Prostate gland (tissue), 2 donors: ENCODE measurements around the gene RANGAP1. TPM values are rescaled to one million over a fixed set of nuclear protein-coding genes. Genes with fewer than 3 reads are reported as not detected.
"Not testable (repeated sequence)": the region's sequence is repeated elsewhere in the genome, so short reads cannot be mapped to it uniquely, and the experiment has no call there.

Experiments used
- DNase-seq: peaks from one replicate; pipeline ENCODE4 v3.0.0-alpha.2; 2019; ENCODE audit warnings: low spot score
- H3K27ac ChIP-seq, 2 donors: fragments of 200-600 bp; sonication (generic); 2 replicates each; pipeline ENCODE4 v1.5.1; 2017 to 2019
- H3K27me3 ChIP-seq: fragments of 200-600 bp; sonication (generic); replicated peaks from 2 replicates; pipeline ENCODE4 v1.5.1; 2019; ENCODE audit not compliant: insufficient read depth
- H3K36me3 ChIP-seq, 2 donors: fragments of 200-600 bp; sonication (generic); 1 replicate in 1 of 2; 2 replicates in 1 of 2; pipeline versions ENCODE4 v1.5.1 to v1.8.1; 2017 to 2019
- H3K4me1 ChIP-seq: fragments of 200-600 bp; sonication (generic); replicated peaks from 2 replicates; pipeline ENCODE4 v1.5.1; 2019
- H3K4me3 ChIP-seq, 2 donors: fragments of 200-600 bp; sonication (generic); 2 replicates each; pipeline ENCODE4 v1.5.1; 2017 to 2019
- H3K9me3 ChIP-seq: fragments of 200-600 bp; sonication (generic); 2 replicates; pipeline ENCODE4 v1.5.1; 2017
- POLR2A ChIP-seq: fragments of 450-650 bp; IDR thresholded peaks from one replicate; pipeline ENCODE4 v1.6.1; 2016; ENCODE audit warnings: antibody characterized with exemption, mild to moderate bottlenecking
- POLR2AphosphoS5 ChIP-seq: sonication (generic); formaldehyde crosslinking; IDR thresholded peaks from one replicate; pipeline ENCODE4 v1.6.1; 2017; ENCODE audit warnings: antibody characterized with exemption
- WGBS: methylation state at CpG from one replicate; pipeline ENCODE4 v1.1.5; 2018; 5-methylcytosine and 5-hydroxymethylcytosine counted together
- intact Hi-C: fragments of 100-400 bp; cut with DNase I; formaldehyde crosslinking; loops from one replicate; pipeline ENCODE4 v1.14.2; 2022
- total RNA-seq, 2 donors: library from RNA; depleted of rRNA; stranded (reverse); fragments of >200 nt; gene quantifications; one replicate each; pipeline ENCODE4 v1.1.0, GENCODE V29; 2016
- TF ChIP-seq, protein P1 (sequence below), 4 experiments: fragments of 200-600 bp in 2 of 4; fragments of 450-650 bp in 2 of 4; sonication (generic) in 2 of 4; IDR thresholded peaks; 1 replicate in 3 of 4; 2 replicates in 1 of 4; pipeline ENCODE4 v1.5.1; 2016 to 2019; ENCODE audit warnings: antibody characterized with exemption in 4 of 4, mild to moderate bottlenecking in 2 of 4, moderate library complexity in 2 of 4

RANGAP1 gene
- total RNA-seq, 2 donors from 2014 or later = 47.8 to 127 TPM

DNA sequence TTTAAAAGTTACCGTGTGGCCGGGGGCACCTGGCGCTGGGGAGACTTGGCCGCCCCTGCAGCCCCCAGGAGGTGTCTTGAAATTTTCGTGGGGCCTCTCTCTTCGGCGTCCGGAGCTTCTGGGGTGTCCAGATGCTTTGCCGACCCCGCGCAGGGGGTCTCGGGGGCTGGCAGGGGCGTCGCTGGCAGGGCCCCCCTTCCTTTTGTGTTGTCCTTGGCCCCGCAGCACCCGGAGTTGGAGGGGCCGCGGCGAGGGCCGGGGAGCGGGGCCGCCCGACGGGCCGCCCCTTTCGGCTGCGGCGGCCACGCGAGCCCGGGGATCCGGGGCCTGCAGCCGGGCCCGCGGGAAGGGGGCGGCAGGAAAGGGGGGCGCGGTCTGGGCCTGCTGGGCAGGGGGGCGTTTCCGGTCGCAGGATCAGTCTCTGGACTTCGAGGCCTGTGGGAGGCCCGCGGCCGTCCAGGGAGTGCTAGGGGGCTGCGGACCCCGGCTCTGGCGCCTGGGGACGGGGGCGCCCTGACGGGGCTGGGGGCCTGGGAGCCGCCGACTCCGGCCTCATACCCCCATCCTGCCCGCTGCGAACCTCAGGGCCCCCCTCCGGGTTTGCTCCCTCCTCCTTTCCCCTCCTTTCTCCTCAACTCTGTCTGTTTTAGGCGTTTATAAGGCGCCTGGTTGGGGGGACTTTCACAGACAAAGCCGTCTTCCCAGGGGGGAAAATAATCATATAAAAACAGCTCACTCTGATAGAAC lies 16.2 kb upstream of the RANGAP1 start:
- intact Hi-C loops = loop anchor here (5.0 to 10.0 kb wide), 2 partner anchors 65 to 223 kb away; no protein-coding TSS in a partner anchor
- Histone ChIP-seq H3K9me3 (no peaks in the 10 kb centered on the region), H3K27me3 (no peaks in the 10 kb centered on the region), H3K36me3 (no peaks in the 10 kb centered on the region), H3K4me3 (peak overlapping the region; percentile 89 to 95), H3K4me1 (peaks cover 5% of the 10 kb centered on the region), H3K27ac (peak overlapping the region; percentile 63 to 90)
- WGBS = under 1% methylated on average over 28 of the region's 60 CpGs
- TF ChIP-seq POLR2AphosphoS5 (no peak), POLR2A (no peak)
- TF ChIP-seq, protein P1, sequence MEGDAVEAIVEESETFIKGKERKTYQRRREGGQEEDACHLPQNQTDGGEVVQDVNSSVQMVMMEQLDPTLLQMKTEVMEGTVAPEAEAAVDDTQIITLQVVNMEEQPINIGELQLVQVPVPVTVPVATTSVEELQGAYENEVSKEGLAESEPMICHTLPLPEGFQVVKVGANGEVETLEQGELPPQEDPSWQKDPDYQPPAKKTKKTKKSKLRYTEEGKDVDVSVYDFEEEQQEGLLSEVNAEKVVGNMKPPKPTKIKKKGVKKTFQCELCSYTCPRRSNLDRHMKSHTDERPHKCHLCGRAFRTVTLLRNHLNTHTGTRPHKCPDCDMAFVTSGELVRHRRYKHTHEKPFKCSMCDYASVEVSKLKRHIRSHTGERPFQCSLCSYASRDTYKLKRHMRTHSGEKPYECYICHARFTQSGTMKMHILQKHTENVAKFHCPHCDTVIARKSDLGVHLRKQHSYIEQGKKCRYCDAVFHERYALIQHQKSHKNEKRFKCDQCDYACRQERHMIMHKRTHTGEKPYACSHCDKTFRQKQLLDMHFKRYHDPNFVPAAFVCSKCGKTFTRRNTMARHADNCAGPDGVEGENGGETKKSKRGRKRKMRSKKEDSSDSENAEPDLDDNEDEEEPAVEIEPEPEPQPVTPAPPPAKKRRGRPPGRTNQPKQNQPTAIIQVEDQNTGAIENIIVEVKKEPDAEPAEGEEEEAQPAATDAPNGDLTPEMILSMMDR (IDR thresholded peaks at IDR 0.05) = no peak
- DNase-seq = no peak

DNA sequence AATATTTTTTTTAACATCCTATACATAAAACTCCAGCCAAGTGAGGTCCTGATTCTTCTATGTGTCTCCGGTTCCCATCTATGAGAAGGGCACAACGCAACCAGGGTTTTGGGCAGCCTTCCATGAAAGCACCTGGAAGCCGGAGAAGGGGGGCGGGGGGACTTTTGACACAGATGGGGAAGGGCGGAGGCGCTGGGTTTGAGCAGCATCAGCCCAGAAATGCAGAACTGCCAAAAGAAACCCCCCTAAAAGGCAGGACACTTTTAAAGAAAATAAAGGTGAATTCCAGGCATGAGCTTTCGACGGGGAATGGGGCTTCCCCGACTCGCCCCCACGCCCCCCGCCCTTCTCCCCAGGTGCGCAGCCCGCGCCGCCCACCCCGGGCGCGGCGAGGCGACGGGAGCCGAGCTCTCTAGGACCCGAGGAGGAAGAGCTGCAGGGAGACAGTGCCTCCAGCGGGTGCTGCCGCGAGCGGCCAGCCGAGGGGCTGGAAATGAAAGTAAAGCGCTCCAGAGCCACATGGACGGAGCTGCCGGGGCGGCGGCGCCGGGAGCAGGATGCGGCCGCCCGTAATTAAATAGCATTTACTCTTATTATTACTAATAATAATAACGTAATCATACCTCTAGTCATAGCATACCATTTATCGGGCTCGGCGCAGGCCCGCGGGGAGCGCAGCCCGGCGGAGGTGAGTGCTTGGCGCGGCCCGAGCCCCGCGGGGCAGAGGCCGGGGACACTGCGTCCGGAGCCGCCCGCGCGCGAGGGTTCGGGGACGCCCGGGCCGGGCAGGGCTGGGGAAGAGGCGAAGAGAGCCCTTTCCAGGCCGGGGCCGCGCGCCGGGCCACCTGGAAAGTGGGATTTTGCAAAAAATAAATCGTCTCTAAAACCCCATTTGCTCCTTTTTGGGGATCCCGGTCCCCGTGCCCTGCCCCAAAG lies 15.4 kb upstream of the RANGAP1 start, which contains the start of gene ZC3H7B:
Gene ZC3H7B (plus strand): TSS at position 441 of the 936 bp plus-strand sequence. CDS start 19,136 bp downstream, outside the sequence.
- Histone ChIP-seq H3K4me3 (peak within 1 kb of the TSS; percentile 89 to 95), H3K4me1 (peaks cover 5% of the 10 kb centered on the region), H3K9me3 (no peaks in the 10 kb centered on the region), H3K27ac (peak within 1 kb of the TSS; percentile 63 to 90), H3K27me3 (no peaks in the 10 kb centered on the region), H3K36me3 (no peaks in the 10 kb centered on the region)
- intact Hi-C loops = loop anchor here (5.0 to 10.0 kb wide), 2 partner anchors 66 to 223 kb away; no protein-coding TSS in a partner anchor
- peak; percentile 81 for DNase-seq
- TF ChIP-seq, protein P1 (IDR thresholded peaks at IDR 0.05) = peak; percentile 20 to 58 (median 38)
- TF ChIP-seq POLR2A (peak; percentile 67), POLR2AphosphoS5 (peak; percentile 76)
- 1% methylated on average over 73 of the region's 74 CpGs for WGBS

DNA sequence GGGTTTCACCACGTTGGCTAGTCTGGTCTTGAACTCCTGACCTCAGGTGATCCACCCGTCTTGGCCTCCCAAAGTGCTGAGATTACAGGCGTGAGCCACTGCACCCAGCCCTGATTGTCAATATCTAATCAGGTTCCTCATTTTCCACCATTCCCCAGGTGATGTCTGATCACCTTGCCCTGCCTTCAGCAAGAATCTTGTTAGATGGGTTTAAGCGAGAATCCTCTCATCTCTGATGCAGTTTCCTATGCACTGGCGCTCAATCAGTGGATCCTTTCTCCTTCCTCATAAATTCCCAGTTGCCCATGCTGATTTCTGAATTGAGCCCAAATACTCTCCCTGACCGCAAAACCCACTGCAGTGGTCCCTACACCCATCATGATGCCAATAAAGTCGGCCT lies 14.7 kb upstream of the RANGAP1 start:
- intact Hi-C loops = loop anchor here (5.0 to 10.0 kb wide), 2 partner anchors 67 to 224 kb away; no protein-coding TSS in a partner anchor
- peaks cover 5% of the 10 kb centered on the region for H3K4me1 ChIP-seq
- no peaks in the 10 kb centered on the region for H3K9me3 ChIP-seq
- no peak for DNase-seq
- TF ChIP-seq, protein P1 (IDR thresholded peaks at IDR 0.05) = no peak
- TF ChIP-seq POLR2AphosphoS5 (no peak), POLR2A (no peak)
- peak overlapping the region; percentile 89 to 95 for H3K4me3 ChIP-seq
- H3K36me3 ChIP-seq = no peaks in the 10 kb centered on the region
- WGBS = 29% methylated on average over 7 of the region's 7 CpGs
- H3K27ac ChIP-seq = peak overlapping the region; percentile 63 to 90
- H3K27me3 ChIP-seq = no peaks in the 10 kb centered on the region

DNA sequence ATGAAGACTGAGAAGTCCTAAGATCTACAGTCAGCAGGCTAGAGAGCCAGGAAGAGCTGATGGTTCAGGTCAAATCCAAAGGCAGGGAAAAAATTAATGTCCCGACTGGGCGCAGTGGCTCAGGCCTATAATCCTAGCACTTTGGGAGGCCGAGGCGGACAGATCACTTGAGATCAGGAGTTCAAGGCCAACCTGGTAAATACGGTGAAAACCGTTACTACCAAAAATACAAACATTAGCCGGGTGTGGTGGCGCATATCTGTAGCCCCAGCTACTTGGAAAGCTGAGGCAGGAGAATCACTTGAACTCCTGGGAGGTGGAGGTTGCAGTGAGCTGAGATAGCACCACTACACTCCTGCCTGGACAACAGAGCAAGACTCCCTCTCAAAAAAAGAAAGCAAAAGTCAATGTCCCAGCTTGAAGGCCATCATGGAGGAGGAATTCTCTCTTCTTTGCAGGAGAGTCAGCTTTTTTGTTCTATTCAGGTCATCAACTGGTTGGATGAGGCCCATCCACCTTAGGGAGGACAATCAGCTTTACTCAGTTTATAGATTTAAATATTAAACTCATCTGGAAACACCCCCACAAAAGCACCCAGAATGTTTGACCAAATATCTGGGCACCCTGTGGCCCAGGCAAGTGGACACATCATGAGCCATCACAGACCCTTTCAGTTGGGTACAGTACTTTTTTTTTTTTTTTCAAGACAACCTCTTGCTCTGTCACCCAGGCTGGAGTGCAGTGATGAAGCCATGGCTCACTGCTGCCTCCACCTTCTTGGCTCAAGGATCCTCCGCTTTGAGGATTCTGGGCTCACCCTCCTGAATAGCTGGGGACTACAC lies 11.1 kb upstream of the RANGAP1 start:
- Histone ChIP-seq H3K36me3 (no peaks in the 10 kb centered on the region), H3K27me3 (no peaks in the 10 kb centered on the region), H3K27ac (no peak overlapping the region), H3K4me1 (peaks cover 5% of the 10 kb centered on the region), H3K4me3 (no peak overlapping the region), H3K9me3 (no peaks in the 10 kb centered on the region)
- DNase-seq = no peak
- WGBS = 93% methylated on average over 9 of the region's 9 CpGs
- intact Hi-C loops = no loop called here
- TF ChIP-seq POLR2A (no peak), POLR2AphosphoS5 (no peak)
- TF ChIP-seq, protein P1 (IDR thresholded peaks at IDR 0.05) = no peak

DNA sequence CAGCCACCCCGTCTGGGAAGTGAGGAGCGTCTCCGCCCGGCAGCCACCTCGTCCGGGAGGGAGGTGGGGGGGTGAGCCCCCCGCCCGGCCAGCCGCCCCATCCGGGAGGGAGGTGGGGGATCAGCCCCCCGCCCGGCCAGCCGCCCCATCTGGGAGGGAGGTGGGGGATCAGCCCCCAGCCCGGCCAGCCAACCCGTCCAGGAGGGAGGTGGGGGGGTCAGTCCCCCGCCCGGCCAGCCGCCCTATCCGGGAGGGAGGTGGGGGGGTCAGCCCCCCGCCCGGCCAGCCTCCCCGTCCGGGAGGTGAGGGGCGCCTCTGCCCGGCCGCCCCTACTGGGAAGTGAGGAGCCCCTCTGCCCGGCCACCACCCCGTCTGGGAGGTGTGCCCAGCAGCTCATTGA lies 8.8 kb upstream of the RANGAP1 start:
- intact Hi-C loops = not testable (repeated sequence)

More for the DNA sequence above, 8.8 kb upstream of the RANGAP1 start:
- H3K27me3 ChIP-seq, H3K36me3 ChIP-seq, H3K27ac ChIP-seq, H3K4me1 ChIP-seq, DNase-seq, H3K9me3 ChIP-seq, H3K4me3 ChIP-seq: not testable (repeated sequence)
- WGBS = 85% methylated on average over 12 of the region's 28 CpGs
